OCI-LY3 (cell line): ENCODE data around the gene SLC7A6OS.

Source experiments
- H2AFZ ChIP-seq: fragments of 200-600, 300-600 bp; shearing (Covaris generic); 2 replicates; pipeline ENCODE4 v1.6.0; 2014; ENCODE audit warnings: antibody characterized with exemption, low read depth, low read length
- H3K27ac ChIP-seq: fragments of 200-600, 300-600 bp; sonication (generic); 2 replicates; pipeline ENCODE4 v1.5.1; 2014; ENCODE audit warnings: mild to moderate bottlenecking, low read length, moderate library complexity, mixed read lengths
- H3K27me3 ChIP-seq: fragments of 200-600, 300-600 bp; sonication (generic); 2 replicates; pipeline ENCODE4 v1.6.1; 2014; ENCODE audit warnings: low read depth, low read length, mixed read lengths
- H3K36me3 ChIP-seq: fragments of 200-600, 300-600 bp; sonication (generic); replicated peaks from 2 replicates; pipeline ENCODE3; 2014; ENCODE audit warnings: low read depth, low read length, mixed read lengths
- H3K4me1 ChIP-seq: fragments of 300-600, 200-600 bp; sonication (generic); 2 replicates; pipeline ENCODE4 v1.6.1; 2014; ENCODE audit warnings: low read length, mixed read lengths
- H3K4me2 ChIP-seq: fragments of 200-600, 300-600 bp; sonication (generic); 2 replicates; pipeline ENCODE4 v1.6.1; 2014; ENCODE audit warnings: low read length, mixed read lengths
- H3K4me3 ChIP-seq: fragments of 300-600, 200-600 bp; sonication (generic); 2 replicates; pipeline ENCODE4 v1.5.1; 2014; ENCODE audit warnings: antibody characterized with exemption, mild to moderate bottlenecking, low read length, moderate library complexity
- H3K79me2 ChIP-seq: fragments of 300-600, 200-600 bp; shearing (Covaris generic); 2 replicates; pipeline ENCODE4 v1.6.1; 2014; ENCODE audit warnings: mild to moderate bottlenecking, low read length, mixed read lengths
- H3K9ac ChIP-seq: fragments of 300-600, 200-600 bp; shearing (Covaris generic); 2 replicates; pipeline ENCODE4 v1.6.0; 2014; ENCODE audit warnings: mild to moderate bottlenecking, low read length, moderate library complexity
- H3K9me3 ChIP-seq: fragments of 200-600, 300-600 bp; shearing (Covaris generic); 2 replicates; pipeline ENCODE4 v1.6.1; 2014; ENCODE audit warnings: low read length, mixed read lengths; ENCODE audit not compliant: insufficient read depth
- H4K20me1 ChIP-seq: fragments of 200-600, 300-600 bp; sonication (generic); 2 replicates; pipeline ENCODE4 v1.6.1; 2016; ENCODE audit warnings: low read length, mixed read lengths; ENCODE audit not compliant: insufficient read depth
- CTCF ChIP-seq: fragments of 200-600, 300-600 bp; sonication (generic); IDR thresholded peaks from 2 replicates; pipeline ENCODE4 v1.5.1; 2014; ENCODE audit warnings: antibody characterized with exemption, low read length, low read depth
- EZH2phosphoT487 ChIP-seq: fragments of 200-600 bp; shearing (Covaris generic); IDR thresholded peaks from 2 replicates; pipeline ENCODE4 v1.6.1; 2018; ENCODE audit warnings: antibody characterized with exemption, mixed run types, low read depth

The SLC7A6OS gene

GRCh38 chr16:68344252-68344651, 33.5 kb upstream of the SLC7A6OS start:
- Histone ChIP-seq H3K36me3 (peaks cover 48% of the 10 kb centered on the region), H3K9ac (no peak overlapping the region), H3K4me2 (no peak overlapping the region)

GRCh38 chr16:68343137-68343536, 32.4 kb upstream of the SLC7A6OS start:
- Histone ChIP-seq H4K20me1 (no peaks in the 10 kb centered on the region), H2AFZ (no peak overlapping the region), H3K4me1 (no peaks in the 10 kb centered on the region), H3K27me3 (no peaks in the 10 kb centered on the region), H3K9me3 (no peaks in the 10 kb centered on the region), H3K27ac (no peak overlapping the region), H3K4me3 (no peak overlapping the region), H3K9ac (no peak overlapping the region), H3K79me2 (no peaks in the 10 kb centered on the region), H3K4me2 (no peak overlapping the region), H3K36me3 (peaks cover 53% of the 10 kb centered on the region)
- TF ChIP-seq CTCF (no peak), EZH2phosphoT487 (no peak)

More at GRCh38 chr16:68344252-68344651, 33.5 kb upstream of the SLC7A6OS start:
- Histone ChIP-seq H3K27ac (no peak overlapping the region), H3K79me2 (no peaks in the 10 kb centered on the region), H3K9me3 (no peaks in the 10 kb centered on the region), H3K4me1 (no peaks in the 10 kb centered on the region), H3K4me3 (no peak overlapping the region), H2AFZ (no peak overlapping the region), H3K27me3 (no peaks in the 10 kb centered on the region), H4K20me1 (no peaks in the 10 kb centered on the region)
- TF ChIP-seq CTCF (no peak), EZH2phosphoT487 (no peak)

GRCh38 chr16:68342620-68343019, 31.9 kb upstream of the SLC7A6OS start:
- Histone ChIP-seq H3K4me1 (no peaks in the 10 kb centered on the region), H3K36me3 (peaks cover 53% of the 10 kb centered on the region), H3K79me2 (no peaks in the 10 kb centered on the region), H3K4me3 (no peak overlapping the region), H3K9ac (no peak overlapping the region), H4K20me1 (no peaks in the 10 kb centered on the region), H3K4me2 (no peak overlapping the region), H2AFZ (no peak overlapping the region), H3K9me3 (no peaks in the 10 kb centered on the region), H3K27ac (no peak overlapping the region), H3K27me3 (no peaks in the 10 kb centered on the region)
- TF ChIP-seq EZH2phosphoT487 (no peak), CTCF (no peak)

- H3K9ac ChIP-seq: no peak overlapping the region
- no peak overlapping the region for H3K27ac ChIP-seq
- no peaks in the 10 kb centered on the region for H3K27me3 ChIP-seq
- no peak overlapping the region for H3K4me2 ChIP-seq
- H3K36me3 ChIP-seq: peaks cover 43% of the 10 kb centered on the region
- H3K4me3 ChIP-seq: no peak overlapping the region
- H3K4me1 ChIP-seq: no peaks in the 10 kb centered on the region
- H3K9me3 ChIP-seq: no peaks in the 10 kb centered on the region
- no peaks in the 10 kb centered on the region for H3K79me2 ChIP-seq
- H4K20me1 ChIP-seq: no peaks in the 10 kb centered on the region
- H2AFZ ChIP-seq: no peak overlapping the region
- TF ChIP-seq CTCF (no peak), EZH2phosphoT487 (no peak)
These were observed 28.5 kb upstream of the SLC7A6OS start for GRCh38 chr16:68339214-68339613.
